Mesenchymal stem cell (in vitro differentiated cells and primary cell): Measurements from ENCODE around the gene PACRGL.

Experiments
- DNase-seq: peaks from one replicate; pipeline ENCODE4 v3.0.0-alpha.2; 2013
- H2AFZ ChIP-seq: one replicate; pipeline ENCODE4 v1.6.1; 2013; ENCODE audit warnings: low read depth, mild to moderate bottlenecking, control low read depth, inconsistent platforms, low read length, moderate library complexity
- H2AK5ac ChIP-seq: 2 replicates; pipeline ENCODE4 v1.6.1; 2013; ENCODE audit warnings: low read length, moderate library complexity, mild to moderate bottlenecking, inconsistent platforms; ENCODE audit not compliant: severe bottlenecking
- H2BK120ac ChIP-seq: one replicate; pipeline ENCODE4 v1.6.1; 2013; ENCODE audit warnings: low read depth, mild to moderate bottlenecking, inconsistent platforms, low read length, moderate library complexity
- H2BK12ac ChIP-seq, 2 experiments: one replicate each; pipeline ENCODE4 v1.6.1; 2013; ENCODE audit warnings: inconsistent platforms in 2 of 2, low read length in 2 of 2, mild to moderate bottlenecking in 2 of 2, moderate library complexity in 2 of 2, control low read depth in 1 of 2
- H2BK15ac ChIP-seq: one replicate; pipeline ENCODE4 v1.6.1; 2013; ENCODE audit warnings: mild to moderate bottlenecking, low read depth, inconsistent platforms; ENCODE audit not compliant: poor library complexity, severe bottlenecking
- H2BK5ac ChIP-seq: 2 replicates; pipeline ENCODE4 v1.6.1; 2013; ENCODE audit warnings: low read depth, mild to moderate bottlenecking, low read length, control low read depth, inconsistent platforms; ENCODE audit not compliant: poor library complexity, severe bottlenecking
- H3K14ac ChIP-seq, 2 experiments: one replicate each; pipeline ENCODE4 v1.6.1; 2013; ENCODE audit warnings: inconsistent platforms in 2 of 2, low read length in 2 of 2, control low read depth in 1 of 2, mild to moderate bottlenecking in 1 of 2, moderate library complexity in 1 of 2
- H3K18ac ChIP-seq, 2 experiments: one replicate each; pipeline ENCODE4 v1.6.1; 2013; ENCODE audit warnings: inconsistent platforms in 2 of 2, low read length in 2 of 2, control low read depth in 1 of 2, low read depth in 1 of 2, mild to moderate bottlenecking in 1 of 2
- H3K23ac ChIP-seq, 2 experiments: one replicate each; pipeline ENCODE4 v1.6.1; 2013; ENCODE audit warnings: inconsistent platforms in 2 of 2, low read length in 2 of 2, mild to moderate bottlenecking in 2 of 2, moderate library complexity in 2 of 2, control low read depth in 1 of 2
- H3K27ac ChIP-seq: 2 replicates; pipeline ENCODE4 v1.5.1; 2013; ENCODE audit warnings: mild to moderate bottlenecking, moderate library complexity, low read length, control low read depth, inconsistent platforms; ENCODE audit not compliant: poor library complexity, severe bottlenecking
- H3K27me3 ChIP-seq, 2 experiments: 2 replicates each; pipeline versions ENCODE4 v1.6.1 to v1.7.0; 2013; ENCODE audit warnings: low read length in 2 of 2, mild to moderate bottlenecking in 2 of 2, moderate library complexity in 2 of 2, control low read depth in 1 of 2, inconsistent platforms in 1 of 2; ENCODE audit not compliant: control insufficient read depth in 1 of 2, insufficient read depth in 1 of 2
- H3K36me3 ChIP-seq, 2 experiments: 2 replicates each; pipeline versions ENCODE4 v1.6.1 to v1.7.0; 2013; ENCODE audit warnings: low read length in 2 of 2, control low read depth in 1 of 2, inconsistent platforms in 1 of 2, low read depth in 1 of 2, mild to moderate bottlenecking in 1 of 2; ENCODE audit not compliant: insufficient read depth in 2 of 2, control insufficient read depth in 1 of 2
- H3K4ac ChIP-seq, 2 experiments: one replicate each; pipeline ENCODE4 v1.6.1; 2013; ENCODE audit warnings: inconsistent platforms in 2 of 2, low read length in 2 of 2, mild to moderate bottlenecking in 2 of 2, moderate library complexity in 2 of 2, control low read depth in 1 of 2, low read depth in 1 of 2
- H3K4me1 ChIP-seq: 2 replicates; pipeline ENCODE4 v1.6.1; 2013; ENCODE audit warnings: low read depth, low read length, control low read depth; ENCODE audit not compliant: control insufficient read depth, insufficient read depth
- H3K4me2 ChIP-seq: 2 replicates; pipeline ENCODE4 v1.6.1; 2013; ENCODE audit warnings: low read length, mild to moderate bottlenecking, inconsistent platforms; ENCODE audit not compliant: poor library complexity, severe bottlenecking
- H3K4me3 ChIP-seq, 2 experiments: 2 replicates each; pipeline versions ENCODE4 v1.5.1 to v1.7.0; 2013; ENCODE audit warnings: low read length in 2 of 2, mild to moderate bottlenecking in 2 of 2, control low read depth in 1 of 2, low read depth in 1 of 2; ENCODE audit not compliant: insufficient read depth in 1 of 2
- H3K79me1 ChIP-seq: replicated peaks from 2 replicates; pipeline ENCODE4 v1.6.1; 2013; ENCODE audit warnings: mild to moderate bottlenecking, control low read depth, low read length, inconsistent platforms; ENCODE audit not compliant: poor library complexity, severe bottlenecking
- H3K9ac ChIP-seq: 2 replicates; pipeline ENCODE4 v1.7.0; 2013; ENCODE audit warnings: mild to moderate bottlenecking, low read length, moderate library complexity
- H3K9me3 ChIP-seq: 2 replicates; pipeline ENCODE4 v1.7.0; 2013; ENCODE audit warnings: mild to moderate bottlenecking, low read length; ENCODE audit not compliant: control insufficient read depth
- H4K8ac ChIP-seq: one replicate; pipeline ENCODE4 v1.6.1; 2013; ENCODE audit warnings: inconsistent platforms, mild to moderate bottlenecking, low read length, moderate library complexity
- H4K91ac ChIP-seq: one replicate; pipeline ENCODE4 v1.6.1; 2013; ENCODE audit warnings: mild to moderate bottlenecking, low read length, inconsistent platforms
- WGBS: methylation state at CpG from one replicate; pipeline ENCODE4 v1.1.7; 2013; ENCODE audit warnings: mixed read lengths; 5-methylcytosine and 5-hydroxymethylcytosine counted together

PACRGL gene

GRCh38 chr4:20678400-20678799, 21.9 kb upstream of the PACRGL start:
- H3K79me1 ChIP-seq = no peaks in the 10 kb centered on the region
- peaks cover 0 to 13% of the 10 kb centered on the region in 2 experiments for H3K27me3 ChIP-seq
- H3K23ac ChIP-seq = no peak overlapping the region
- H2AK5ac ChIP-seq = no peak overlapping the region
- H3K14ac ChIP-seq = no peak overlapping the region
- no peak overlapping the region for H3K9ac ChIP-seq
- H3K9me3 ChIP-seq = no peaks in the 10 kb centered on the region
- H2BK5ac ChIP-seq = no peak overlapping the region
- no peak for DNase-seq
- H4K8ac ChIP-seq = no peak overlapping the region
- no peak overlapping the region for H2AFZ ChIP-seq
- 89% methylated on average over 2 of the region's 3 CpGs for WGBS
- H3K4me3 ChIP-seq = no peak overlapping the region
- H3K27ac ChIP-seq = no peak overlapping the region
- no peak overlapping the region for H2BK15ac ChIP-seq
- H4K91ac ChIP-seq = no peak overlapping the region
- H3K36me3 ChIP-seq = no peaks in the 10 kb centered on the region
- H3K4me2 ChIP-seq = no peak overlapping the region
- H2BK120ac ChIP-seq = no peak overlapping the region
- H2BK12ac ChIP-seq = no peak overlapping the region
- H3K18ac ChIP-seq = no peak overlapping the region
- no peak overlapping the region for H3K4ac ChIP-seq
- H3K4me1 ChIP-seq = no peaks in the 10 kb centered on the region

GRCh38 chr4:20679951-20680350, 20.3 kb upstream of the PACRGL start:
- Histone ChIP-seq H4K8ac (no peak overlapping the region), H2BK120ac (no peak overlapping the region), H3K4me1 (no peaks in the 10 kb centered on the region), H3K9me3 (no peaks in the 10 kb centered on the region), H2BK5ac (no peak overlapping the region), H2BK15ac (no peak overlapping the region), H3K23ac (no peak overlapping the region), H3K27ac (no peak overlapping the region), H3K14ac (no peak overlapping the region), H2AFZ (no peak overlapping the region), H4K91ac (no peak overlapping the region), H3K9ac (no peak overlapping the region), H3K36me3 (no peaks in the 10 kb centered on the region), H3K18ac (no peak overlapping the region), H3K4me2 (no peak overlapping the region), H3K79me1 (no peaks in the 10 kb centered on the region), H3K4ac (no peak overlapping the region), H2AK5ac (no peak overlapping the region), H3K27me3 (peaks cover 0 to 13% of the 10 kb centered on the region in 2 experiments), H3K4me3 (no peak overlapping the region), H2BK12ac (no peak overlapping the region)
- no peak for DNase-seq
- 67% methylated on average over 1 of the region's 1 CpG for WGBS

DNA sequence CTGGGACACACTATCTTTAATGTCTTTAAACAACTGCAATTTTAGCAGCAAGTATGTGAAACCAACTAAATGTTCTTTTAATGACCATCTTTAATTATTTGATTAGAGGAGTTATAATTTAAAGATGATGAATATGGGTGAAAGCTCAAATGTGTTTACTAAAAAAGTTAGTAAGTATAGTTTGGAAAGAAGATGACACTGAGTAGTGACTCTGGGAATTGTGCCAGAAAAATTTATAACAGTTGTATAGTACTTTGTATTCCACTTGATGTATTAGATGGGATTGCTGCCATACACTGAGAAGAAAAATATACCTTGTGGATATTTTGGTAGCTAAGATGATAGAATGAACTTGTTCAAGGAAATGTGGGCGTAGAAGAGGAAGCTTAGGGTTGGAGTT, 19.5 kb upstream of the PACRGL start:
- peaks cover 0 to 7% of the 10 kb centered on the region in 2 experiments for H3K27me3 ChIP-seq
- H3K14ac ChIP-seq = no peak overlapping the region
- H3K4me3 ChIP-seq = no peak overlapping the region
- no peak overlapping the region for H2BK120ac ChIP-seq
- no peak overlapping the region for H3K18ac ChIP-seq
- no peak overlapping the region for H2BK12ac ChIP-seq
- DNase-seq = no peak
- H3K9ac ChIP-seq = no peak overlapping the region
- H3K4me1 ChIP-seq = no peaks in the 10 kb centered on the region
- no peak overlapping the region for H2AFZ ChIP-seq
- no peak overlapping the region for H2AK5ac ChIP-seq
- H2BK15ac ChIP-seq = no peak overlapping the region
- no peak overlapping the region for H3K4me2 ChIP-seq
- whole genome bisulfite sequencing = 63% methylated on average over 1 of the region's 1 CpG
- H3K79me1 ChIP-seq = no peaks in the 10 kb centered on the region
- H3K36me3 ChIP-seq = no peaks in the 10 kb centered on the region
- no peaks in the 10 kb centered on the region for H3K9me3 ChIP-seq
- no peak overlapping the region for H3K4ac ChIP-seq
- H3K27ac ChIP-seq = no peak overlapping the region
- H4K91ac ChIP-seq = no peak overlapping the region
- no peak overlapping the region for H4K8ac ChIP-seq
- H2BK5ac ChIP-seq = no peak overlapping the region
- no peak overlapping the region for H3K23ac ChIP-seq

- Histone ChIP-seq H2BK12ac (no peak overlapping the region), H3K79me1 (no peaks in the 10 kb centered on the region), H3K9ac (no peak overlapping the region), H3K36me3 (no peaks in the 10 kb centered on the region), H3K4me1 (no peaks in the 10 kb centered on the region), H3K18ac (no peak overlapping the region), H3K4ac (no peak overlapping the region), H3K27me3 (peaks cover 0 to 7% of the 10 kb centered on the region in 2 experiments), H2AFZ (no peak overlapping the region), H4K8ac (no peak overlapping the region), H3K14ac (no peak overlapping the region), H3K27ac (no peak overlapping the region), H4K91ac (no peak overlapping the region), H2BK5ac (no peak overlapping the region), H2AK5ac (no peak overlapping the region), H3K4me2 (no peak overlapping the region), H2BK15ac (no peak overlapping the region), H3K9me3 (no peaks in the 10 kb centered on the region), H2BK120ac (no peak overlapping the region), H3K23ac (no peak overlapping the region), H3K4me3 (no peak overlapping the region)
- no peak for DNase-seq
- WGBS = 75% methylated on average over 1 of the region's 1 CpG
These were observed 19.0 kb upstream of the PACRGL start for GRCh38 chr4:20681271-20681670.
